ENCODE results near the gene PRR15L.

- TF ChIP-seq POLR2A (IDR thresholded peaks at IDR 0.05): no peak
- no peak for TF ChIP-seq CTCF (IDR thresholded peaks at IDR 0.05)
Observed at GRCh38 chr17:47952171-47953021, 5.3 kb downstream of the PRR15L start.

All from breast epithelium (tissue), 3 donors.